DLD1 (cell line): Measurements from ENCODE around the gene AQP5.

Experiments used
- in situ Hi-C: cut with HindIII; loops from 2 replicates; pipeline ENCODE4 v1.10.0; 2017; ENCODE audit warnings: low sequenced_read_pairs

The AQP5 gene

GRCh38 chr12:49961993-49962764, 507 bp downstream of the AQP5 start:
- in situ Hi-C loops = no loop called here

DNA sequence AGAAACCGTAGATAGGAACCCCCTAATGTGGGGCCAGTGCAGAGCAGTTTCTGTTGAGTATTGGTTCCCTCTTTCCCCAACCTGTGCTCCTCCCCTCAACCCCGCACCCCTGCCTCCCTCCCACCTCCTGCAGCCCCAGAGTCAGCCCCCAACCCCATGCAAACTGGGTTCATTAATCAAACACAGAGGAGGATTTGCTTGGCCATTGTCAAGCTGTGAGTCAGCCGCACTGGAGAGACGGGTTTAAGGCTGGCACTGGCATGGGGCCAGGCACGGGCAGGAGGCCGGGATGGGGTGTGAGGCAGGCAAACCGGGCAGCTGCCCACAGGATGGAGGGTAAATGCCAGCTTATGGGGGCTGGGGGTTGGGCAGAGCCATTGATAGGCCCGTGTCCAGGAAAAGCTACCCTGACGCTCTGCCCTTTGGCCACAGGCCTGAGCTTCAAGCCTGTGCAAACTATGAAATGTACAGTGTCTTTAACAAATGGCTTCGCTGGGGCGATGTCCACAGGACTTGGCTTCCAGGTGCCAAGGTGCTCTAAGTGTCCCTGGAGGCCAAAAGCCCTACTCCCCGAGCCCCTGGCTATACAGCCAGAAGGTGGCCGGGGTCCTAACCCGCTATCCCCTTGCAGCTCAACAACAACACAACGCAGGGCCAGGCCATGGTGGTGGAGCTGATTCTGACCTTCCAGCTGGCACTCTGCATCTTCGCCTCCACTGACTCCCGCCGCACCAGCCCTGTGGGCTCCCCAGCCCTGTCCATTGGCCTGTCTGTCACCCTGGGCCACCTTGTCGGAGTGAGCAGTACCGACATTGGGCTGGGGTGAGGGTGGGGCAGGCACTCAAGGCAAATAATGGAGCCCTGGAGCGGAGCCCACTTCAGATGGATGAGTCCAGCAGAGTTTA, 1.4 kb downstream of the AQP5 start:
- in situ Hi-C loops = no loop called here

DNA sequence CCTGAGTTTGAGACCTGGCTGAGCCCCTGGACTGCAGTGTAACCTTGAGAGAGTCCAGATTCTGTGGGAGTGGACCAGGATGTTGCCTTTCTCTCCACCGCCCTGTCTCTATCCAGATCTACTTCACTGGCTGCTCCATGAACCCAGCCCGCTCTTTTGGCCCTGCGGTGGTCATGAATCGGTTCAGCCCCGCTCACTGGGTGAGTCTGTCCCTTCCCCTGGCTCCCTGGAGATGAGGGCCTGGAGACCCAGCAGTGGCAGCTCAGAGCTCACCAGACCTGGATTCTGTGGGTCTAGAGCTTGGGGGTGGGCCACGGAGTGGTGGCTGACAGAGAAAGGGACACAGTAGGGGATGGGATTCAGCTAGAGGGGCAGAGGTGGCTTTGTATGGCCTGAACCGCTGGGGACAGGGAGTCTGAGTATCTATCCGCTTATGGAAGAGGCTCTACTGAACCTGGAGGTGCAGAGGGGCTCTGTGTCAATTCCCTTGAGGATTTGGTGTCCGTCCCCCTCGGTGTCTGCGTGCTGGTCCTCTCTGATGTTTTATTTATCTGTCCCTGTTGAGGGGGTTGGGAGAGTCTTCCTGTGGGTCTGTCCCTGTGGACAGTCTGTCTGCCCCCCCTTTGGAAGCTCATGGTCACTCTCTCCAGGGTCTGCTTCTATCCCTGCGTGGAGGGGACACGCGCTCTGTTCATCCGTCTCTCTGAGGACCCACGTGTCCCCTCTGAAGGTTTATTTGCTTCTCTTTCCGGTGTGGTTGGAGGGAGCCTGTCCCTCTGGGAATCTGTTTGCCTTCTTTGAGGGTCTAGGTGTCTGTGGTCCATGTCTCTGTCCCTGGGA, 2.5 kb downstream of the AQP5 start:
- in situ Hi-C loops = no loop called here

DNA sequence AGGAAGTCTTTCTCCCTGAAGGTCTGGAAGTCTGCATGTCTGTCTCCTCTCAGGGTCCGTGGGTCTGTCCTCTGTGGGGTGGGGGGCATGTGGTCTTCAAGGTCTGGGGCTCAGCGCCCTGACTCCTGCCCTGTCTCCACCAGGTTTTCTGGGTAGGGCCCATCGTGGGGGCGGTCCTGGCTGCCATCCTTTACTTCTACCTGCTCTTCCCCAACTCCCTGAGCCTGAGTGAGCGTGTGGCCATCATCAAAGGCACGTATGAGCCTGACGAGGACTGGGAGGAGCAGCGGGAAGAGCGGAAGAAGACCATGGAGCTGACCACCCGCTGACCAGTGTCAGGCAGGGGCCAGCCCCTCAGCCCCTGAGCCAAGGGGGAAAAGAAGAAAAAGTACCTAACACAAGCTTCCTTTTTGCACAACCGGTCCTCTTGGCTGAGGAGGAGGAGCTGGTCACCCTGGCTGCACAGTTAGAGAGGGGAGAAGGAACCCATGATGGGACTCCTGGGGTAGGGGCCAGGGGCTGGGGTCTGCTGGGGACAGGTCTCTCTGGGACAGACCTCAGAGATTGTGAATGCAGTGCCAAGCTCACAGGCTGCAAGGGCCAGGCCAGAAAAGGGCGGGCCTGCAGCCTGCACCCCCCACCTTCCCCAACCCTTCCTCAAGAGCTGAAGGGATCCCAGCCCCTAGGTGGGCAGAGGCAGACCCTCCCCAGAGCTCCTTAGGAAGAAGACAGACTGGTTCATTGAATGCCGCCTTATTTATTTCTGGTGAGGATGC, 3.4 kb downstream of the AQP5 start:
- in situ Hi-C loops = no loop called here

- in situ Hi-C loops = no loop called here
Observed at GRCh38 chr12:49965836-49966235, 4.2 kb downstream of the AQP5 start.

DNA sequence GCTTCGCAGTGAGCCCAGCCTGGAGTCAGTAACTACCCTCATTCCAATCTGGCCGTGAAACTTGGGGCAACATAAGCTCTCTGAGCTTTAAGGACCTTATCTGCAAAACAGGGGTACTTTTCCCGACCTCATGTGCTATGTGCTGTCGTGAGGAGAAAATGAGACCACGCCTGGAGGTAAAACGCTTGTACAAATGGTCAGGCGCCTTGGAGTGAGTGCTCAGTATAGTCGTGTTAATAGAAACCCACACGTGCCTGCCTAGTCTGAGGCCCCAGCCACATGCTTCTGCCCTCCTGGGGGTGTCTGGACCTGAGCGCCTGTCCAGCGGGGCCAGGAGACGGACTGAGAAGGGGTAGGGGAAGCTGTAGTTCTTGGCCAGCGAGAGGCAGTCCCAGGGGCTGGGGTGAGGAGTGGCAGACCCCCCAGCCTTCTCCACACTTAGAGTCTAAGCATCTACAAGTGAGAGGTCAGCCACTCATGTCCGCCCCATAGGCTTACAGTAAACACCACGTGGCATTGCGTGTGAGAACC, 4.9 kb downstream of the AQP5 start:
- in situ Hi-C loops = no loop called here

- in situ Hi-C loops = no loop called here
Observed at GRCh38 chr12:49967042-49967776, 5.5 kb downstream of the AQP5 start.

DNA sequence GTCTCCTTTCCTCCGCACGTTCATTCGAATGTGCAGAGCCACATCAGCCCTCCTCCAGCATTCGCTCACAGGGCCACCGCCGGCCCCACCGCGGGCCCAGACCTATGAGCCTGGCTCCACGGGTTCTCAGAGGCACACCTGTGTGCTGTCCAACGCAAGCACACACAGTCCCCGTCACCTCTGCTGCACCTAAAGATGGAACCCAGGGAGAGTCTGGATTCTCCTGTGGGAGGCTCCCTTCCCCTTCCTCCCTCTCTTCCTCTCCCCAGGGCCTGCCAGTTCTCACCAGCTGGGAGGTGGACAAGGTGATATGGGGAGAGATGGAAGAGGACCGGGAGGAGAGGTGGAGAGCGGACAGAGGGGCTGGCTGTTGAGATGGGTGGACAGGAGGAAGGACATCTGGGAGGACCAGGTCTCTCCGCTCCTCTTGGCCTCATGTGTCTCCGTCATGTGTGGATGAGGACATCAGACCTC, 6.1 kb downstream of the AQP5 start:
- in situ Hi-C loops = no loop called here

DNA sequence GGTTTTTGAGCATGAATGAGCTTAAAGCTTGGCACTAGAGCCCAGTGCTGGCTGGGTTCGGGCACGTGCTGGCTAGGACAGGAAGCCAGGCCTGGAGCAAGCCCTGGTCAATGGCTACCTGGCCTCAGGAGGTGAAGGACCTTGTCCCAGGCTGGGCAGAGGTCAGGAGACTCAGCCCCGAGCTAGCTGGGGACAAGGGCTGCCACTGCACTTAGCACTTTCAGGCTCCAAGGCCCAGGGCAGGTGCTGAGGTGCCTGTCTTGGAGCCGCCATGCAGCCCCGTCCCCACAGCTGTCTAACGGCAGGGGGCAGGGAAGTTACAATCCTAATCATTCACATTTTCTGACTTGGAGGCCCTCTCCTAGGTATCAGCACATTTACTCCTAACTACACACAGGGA, 6.8 kb downstream of the AQP5 start:
- in situ Hi-C loops = no loop called here

- in situ Hi-C loops = no loop called here
Observed at GRCh38 chr12:49969027-49969426, 7.4 kb downstream of the AQP5 start.

GRCh38 chr12:49969651-49970429, 8.2 kb downstream of the AQP5 start:
- in situ Hi-C loops = no loop called here

- in situ Hi-C loops = no loop called here
Observed at GRCh38 chr12:49970658-49971057, 9.0 kb downstream of the AQP5 start.

- in situ Hi-C loops = no loop called here
Observed at GRCh38 chr12:49971141-49971540, 9.5 kb downstream of the AQP5 start.

DNA sequence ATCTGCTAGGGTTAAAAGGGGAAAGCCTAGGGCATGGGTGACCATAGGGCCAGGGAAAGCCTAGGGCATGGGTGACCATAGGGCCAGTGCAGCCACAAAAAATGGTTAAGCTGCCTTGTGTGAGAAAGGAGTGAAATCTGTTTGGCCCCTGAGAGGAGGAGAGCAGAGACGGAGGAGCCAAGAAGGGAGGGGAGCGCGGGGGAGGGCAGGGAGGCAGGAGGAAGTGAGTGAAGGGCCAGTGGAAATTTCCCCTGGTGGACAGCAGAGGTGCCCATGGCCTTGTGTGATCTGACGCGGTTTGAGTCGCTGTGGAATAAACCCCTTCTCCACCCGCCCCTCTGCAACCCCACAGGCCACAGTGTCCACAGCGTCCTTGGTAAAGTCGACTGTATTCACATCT, 10.5 kb downstream of the AQP5 start:
- in situ Hi-C loops = no loop called here

- in situ Hi-C loops = no loop called here
Observed at GRCh38 chr12:49972641-49973360, 11.1 kb downstream of the AQP5 start, which contains the start of gene AQP6. Gene AQP6, plus strand, starts transcription at chr12:49972947. Its CDS starts 227 bp downstream, at chr12:49973174.

DNA sequence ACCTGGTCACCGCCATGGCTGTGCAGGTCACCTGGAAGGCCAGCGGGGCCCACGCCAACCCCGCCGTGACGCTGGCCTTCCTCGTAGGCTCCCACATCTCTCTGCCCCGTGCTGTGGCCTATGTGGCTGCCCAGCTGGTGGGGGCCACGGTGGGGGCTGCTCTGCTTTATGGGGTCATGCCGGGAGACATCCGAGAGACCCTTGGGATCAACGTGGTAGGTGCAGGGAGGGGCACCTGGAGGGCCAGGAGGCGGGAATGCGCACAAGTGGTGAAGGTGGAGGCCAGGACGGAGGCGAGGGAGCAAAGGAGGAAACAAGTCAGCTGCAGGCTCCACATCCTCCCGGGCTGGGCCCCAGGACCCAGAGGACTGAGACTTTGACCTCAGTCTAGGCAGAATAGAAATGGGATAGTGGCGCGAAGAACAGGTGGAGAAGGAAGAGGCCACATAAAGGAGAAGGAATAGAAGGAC, 11.7 kb downstream of the AQP5 start:
- in situ Hi-C loops = no loop called here

DNA sequence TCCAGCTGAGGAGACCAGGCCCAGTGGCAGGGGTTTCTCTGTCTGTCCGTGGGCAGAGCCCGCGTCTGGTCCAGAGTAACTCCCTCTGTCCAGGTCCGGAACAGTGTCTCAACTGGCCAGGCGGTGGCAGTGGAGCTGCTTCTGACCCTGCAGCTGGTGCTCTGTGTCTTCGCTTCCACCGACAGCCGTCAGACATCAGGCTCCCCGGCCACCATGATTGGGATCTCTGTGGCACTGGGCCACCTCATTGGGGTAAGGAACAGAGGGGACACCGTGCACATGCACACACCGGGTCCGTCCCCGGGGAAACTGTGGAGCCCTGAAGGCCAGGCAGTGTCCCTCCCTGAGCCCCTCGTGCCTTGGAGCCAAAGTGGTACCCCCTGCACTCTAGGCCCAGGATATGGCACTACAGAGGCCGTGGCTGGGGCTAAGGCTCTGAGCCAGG, 12.6 kb downstream of the AQP5 start:
- in situ Hi-C loops = no loop called here
